Measurements from ENCODE around the gene SMAD6.

Gene SMAD6

GRCh38 chr15:66778314-66778665, 76.3 kb downstream of the SMAD6 start:
- no peak for ATAC-seq

- no peak for ATAC-seq
Observed at GRCh38 chr15:66778716-66779115, 76.7 kb downstream of the SMAD6 start.

GRCh38 chr15:66779331-66780009, 77.4 kb downstream of the SMAD6 start:
- no peak for ATAC-seq

- no peak for ATAC-seq
Observed at GRCh38 chr15:66780172-66780972, 78.3 kb downstream of the SMAD6 start.

DNA sequence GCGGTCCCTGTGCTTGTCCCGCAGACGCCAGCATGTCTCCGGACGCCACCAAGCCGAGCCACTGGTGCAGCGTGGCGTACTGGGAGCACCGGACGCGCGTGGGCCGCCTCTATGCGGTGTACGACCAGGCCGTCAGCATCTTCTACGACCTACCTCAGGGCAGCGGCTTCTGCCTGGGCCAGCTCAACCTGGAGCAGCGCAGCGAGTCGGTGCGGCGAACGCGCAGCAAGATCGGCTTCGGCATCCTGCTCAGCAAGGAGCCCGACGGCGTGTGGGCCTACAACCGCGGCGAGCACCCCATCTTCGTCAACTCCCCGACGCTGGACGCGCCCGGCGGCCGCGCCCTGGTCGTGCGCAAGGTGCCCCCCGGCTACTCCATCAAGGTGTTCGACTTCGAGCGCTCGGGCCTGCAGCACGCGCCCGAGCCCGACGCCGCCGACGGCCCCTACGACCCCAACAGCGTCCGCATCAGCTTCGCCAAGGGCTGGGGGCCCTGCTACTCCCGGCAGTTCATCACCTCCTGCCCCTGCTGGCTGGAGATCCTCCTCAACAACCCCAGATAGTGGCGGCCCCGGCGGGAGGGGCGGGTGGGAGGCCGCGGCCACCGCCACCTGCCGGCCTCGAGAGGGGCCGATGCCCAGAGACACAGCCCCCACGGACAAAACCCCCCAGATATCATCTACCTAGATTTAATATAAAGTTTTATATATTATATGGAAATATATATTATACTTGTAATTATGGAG, 79.1 kb downstream of the SMAD6 start:
- ATAC-seq: no peak

- ATAC-seq: no peak
Observed at GRCh38 chr15:66782785-66783184, 80.7 kb downstream of the SMAD6 start.

DNA sequence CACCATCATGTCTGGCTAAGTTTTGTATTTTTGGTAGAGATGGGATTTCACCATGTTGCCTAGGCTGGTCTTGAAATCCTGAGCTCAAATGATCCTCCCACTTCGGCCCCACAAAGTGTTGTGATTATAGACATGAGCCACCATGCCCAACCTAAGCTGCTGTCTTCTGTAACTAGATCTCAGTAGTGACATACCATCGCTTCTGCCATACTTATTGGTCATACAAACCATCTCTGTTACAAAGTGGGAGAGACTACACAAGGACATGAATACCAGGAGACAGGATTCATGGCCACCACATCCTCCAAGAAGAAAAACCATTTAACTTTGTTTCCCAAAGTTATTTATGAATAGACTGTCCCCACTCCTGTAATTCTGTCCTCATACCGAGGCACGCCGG, 81.3 kb downstream of the SMAD6 start:
- ATAC-seq: no peak

- ATAC-seq: no peak
Observed at GRCh38 chr15:66783725-66784124, 81.7 kb downstream of the SMAD6 start.

GRCh38 chr15:66784174-66784573, 82.1 kb downstream of the SMAD6 start:
- ATAC-seq: no peak

DNA sequence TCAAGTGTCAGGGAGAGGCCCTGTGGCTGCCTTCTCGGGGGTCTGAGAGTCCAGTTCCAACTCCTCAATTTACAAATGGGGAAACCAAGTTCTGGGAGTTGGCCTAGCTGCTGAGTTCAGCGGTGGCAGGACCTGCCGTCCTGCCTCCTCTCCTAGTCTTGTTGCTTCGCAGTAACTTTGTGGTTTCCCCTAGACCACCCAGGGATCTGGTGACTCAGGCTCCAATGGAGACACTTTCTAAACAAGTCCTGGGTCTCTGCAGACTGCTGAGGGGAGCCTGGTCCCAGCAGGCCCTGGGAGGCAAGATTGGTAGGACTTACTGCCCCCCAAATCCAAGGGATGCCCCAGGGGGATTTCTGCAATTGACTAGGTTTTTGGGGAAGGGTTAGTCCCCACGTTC, 83.6 kb downstream of the SMAD6 start:
- no peak for ATAC-seq

DNA sequence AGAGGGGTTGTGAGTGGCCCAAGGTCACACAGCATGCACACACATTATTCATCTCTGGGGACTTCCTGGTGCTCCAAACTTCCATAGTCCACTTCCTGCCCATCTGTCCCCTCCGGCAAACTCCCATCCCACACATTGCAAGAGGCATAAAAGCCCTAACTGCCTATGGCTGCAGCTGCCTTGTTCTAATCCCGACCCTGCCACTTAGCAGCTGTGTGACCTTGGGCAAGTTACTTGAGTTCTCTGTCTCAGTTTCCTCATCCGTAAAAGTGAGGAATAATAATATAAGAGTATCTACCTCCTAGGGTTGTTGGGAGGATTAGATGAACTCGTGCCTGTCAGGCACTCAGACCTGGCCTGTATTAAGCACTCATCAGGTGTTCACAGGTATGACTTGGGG, 84.2 kb downstream of the SMAD6 start:
- ATAC-seq: no peak

- no peak for ATAC-seq
Observed at GRCh38 chr15:66786708-66787488, 84.9 kb downstream of the SMAD6 start.

DNA sequence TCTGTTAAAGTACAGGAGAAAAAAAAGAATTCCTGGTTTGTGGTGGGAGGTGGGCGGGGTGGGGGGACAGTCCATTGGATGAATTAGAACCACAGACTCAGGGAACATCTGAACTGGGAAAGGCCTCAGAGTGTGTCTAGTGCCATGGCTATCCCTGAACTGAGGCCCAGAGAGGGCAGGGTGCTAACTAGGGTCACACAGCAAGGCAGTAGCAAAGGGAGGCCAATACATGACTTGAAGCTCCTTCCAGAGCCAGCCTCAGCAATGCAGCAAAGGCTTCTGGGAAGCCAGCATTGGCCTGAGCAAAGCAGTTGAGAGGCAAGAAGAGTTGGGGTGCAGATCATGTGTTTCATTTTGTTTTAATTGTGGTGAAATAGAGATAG, 85.4 kb downstream of the SMAD6 start:
- no peak for ATAC-seq

DNA sequence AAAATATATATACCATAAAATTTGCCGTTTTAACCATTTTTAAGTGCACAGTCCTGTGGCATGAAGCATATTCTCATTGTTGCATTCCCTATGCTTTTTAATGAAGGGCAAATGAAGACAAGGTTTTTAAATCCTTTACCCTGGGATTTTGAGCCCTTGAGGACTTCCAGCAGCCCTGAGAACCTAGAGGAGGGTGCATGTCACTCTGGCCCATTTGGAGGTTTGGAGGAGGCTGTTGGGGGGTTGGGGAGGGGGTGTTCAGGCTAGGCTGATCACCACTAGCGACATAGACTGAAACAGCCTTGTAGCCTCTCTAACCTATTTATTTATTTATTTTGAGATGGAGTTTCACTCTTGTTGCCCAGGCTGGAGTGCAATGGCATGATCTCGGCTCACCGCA, 86.0 kb downstream of the SMAD6 start:
- no peak for ATAC-seq

- ATAC-seq: no peak
Observed at GRCh38 chr15:66789029-66790025, 87.3 kb downstream of the SMAD6 start.

- ATAC-seq: no peak
Observed at GRCh38 chr15:66795851-66796250, 93.8 kb downstream of the SMAD6 start.

DNA sequence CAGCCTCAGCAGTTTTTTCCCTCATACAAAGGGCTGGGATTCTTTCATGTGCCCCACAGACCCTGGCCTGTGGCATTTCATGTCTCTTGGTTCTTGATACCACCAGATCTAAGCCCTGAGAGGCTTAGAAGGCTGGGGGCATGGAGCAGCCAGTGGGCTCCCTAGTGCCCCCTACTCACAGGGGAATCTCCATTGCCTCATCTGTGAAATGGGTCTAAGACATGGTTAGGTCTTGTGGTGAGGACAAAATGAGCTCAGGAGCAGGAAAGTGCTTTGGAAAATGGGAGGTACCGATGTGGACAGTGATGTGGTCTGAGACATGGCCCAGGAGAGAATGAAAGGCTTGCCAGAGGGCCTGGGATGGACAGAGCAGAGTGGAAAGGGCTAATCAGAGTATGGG, 94.3 kb downstream of the SMAD6 start:
- no peak for ATAC-seq

DNA sequence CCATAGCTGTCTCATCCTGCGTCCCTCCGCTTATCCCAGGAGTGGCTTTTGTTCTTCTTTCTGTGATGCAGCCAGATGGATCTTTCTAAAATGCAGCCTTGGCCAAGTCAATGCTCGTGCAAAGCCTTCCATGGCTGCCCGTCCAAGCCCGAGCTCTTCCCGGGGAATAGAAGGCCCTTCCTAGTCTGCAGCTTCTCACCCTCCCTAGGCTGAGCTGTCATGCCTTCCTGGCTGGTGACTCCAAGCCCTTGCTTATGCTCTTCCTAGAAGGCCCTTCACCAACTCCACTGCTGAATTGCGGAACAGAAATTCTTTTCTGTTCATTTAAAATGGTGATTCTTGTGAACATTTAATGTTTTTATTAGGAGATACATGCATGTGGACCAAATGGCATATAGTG, 95.9 kb downstream of the SMAD6 start:
- no peak for ATAC-seq

- ATAC-seq: no peak
Observed at GRCh38 chr15:66798426-66799061, 96.5 kb downstream of the SMAD6 start.

GRCh38 chr15:66799242-66799641, 97.2 kb downstream of the SMAD6 start:
- ATAC-seq: no peak

DNA sequence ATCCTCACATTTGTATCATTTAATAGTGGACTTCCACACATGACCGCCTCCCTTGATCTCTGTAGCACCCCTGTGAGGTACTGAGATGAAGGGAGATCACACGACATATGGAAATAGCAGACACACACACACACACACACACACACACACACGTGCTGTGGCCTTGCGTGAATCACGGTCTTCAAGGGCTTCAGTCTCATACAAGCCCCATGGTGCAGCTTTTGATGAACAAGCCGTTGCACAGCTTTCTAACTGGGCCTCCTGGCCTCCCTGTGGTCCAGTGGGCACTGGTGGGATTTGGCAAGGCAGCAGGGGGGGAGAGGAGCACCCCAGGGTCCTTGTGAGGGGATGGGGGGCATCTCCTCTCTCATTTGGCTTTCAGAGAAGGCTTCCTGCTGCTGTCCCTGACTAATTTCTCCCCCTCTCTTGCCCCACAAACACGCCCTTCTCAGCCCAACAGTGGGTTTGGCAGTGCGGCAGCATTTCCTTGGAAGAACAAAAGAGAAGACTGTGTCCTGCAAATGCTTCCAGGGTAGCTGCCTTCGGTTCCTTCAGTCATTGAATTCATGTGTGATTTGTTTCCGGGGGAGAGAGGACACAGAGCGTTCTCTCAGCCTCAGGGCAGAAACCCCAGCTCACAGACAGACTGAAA, 98.7 kb downstream of the SMAD6 start:
- no peak for ATAC-seq
